ENCODE results near the gene CTBP2. TPM values are rescaled to one million over a fixed set of nuclear protein-coding genes. Genes with fewer than 3 reads are reported as not detected.

CTBP2 gene
- total RNA-seq, 1 experiment from 2014 or later = 77.8 TPM

DNA sequence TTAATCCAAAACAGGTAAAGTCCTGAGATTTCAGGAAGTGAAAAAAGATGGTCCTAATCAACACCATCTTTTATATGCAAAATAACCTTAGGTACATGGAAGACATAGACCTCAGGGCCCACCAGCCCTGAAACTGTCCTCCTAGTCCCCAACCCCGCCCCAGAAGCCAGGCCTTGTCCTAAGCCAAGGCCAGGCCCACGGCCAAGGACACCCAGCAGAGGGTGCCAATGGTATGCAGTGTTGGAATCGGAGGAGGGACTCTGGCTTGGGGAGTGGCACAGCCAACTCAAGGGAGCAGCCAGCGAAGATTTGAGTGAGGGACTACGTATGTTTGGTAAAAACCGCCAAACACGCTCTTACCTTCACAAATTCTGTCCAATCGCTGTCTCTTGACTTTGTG lies 121.7 kb downstream of the CTBP2 start:
- CTCF ChIA-PET = no interaction called here
- H3K27ac ChIP-seq (ENCODE audit: low read depth, low read length, poor library complexity, severe bottlenecking) = peak overlapping the region; percentile 83

DNA sequence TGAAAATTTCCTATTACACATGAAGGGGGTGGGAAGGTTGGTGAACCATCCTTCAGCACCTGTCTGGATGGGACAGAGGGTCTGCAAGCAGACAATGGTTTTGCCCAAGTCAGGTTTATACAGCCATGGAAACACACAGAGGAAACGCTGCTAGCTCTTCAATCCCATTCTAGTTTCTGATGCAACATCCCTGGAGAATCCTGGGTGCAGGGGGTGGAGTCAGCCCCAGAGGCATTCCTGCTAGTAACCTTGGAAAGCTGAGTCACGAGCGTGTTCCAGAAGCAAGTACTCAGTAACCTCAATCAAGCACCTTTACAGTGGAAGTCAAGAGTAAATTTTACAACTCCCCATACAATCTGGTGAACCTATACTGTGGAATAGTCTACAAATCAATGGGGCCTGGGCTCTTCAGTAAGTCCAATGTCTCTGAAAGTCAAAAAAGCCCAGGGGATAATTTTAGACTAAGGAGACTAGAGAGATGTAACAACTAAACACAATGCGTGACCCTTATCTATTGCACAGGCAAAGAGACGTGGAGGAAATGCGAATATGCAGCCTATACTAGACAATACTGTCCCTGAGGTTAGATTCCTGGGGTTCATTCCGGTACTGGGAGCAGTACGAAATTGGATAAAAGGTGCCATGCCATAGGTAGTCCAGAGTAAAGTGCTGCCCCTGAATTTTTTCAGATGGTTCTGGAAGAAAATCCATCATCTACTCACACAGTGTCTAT lies 123.1 kb downstream of the CTBP2 start:
- TF ChIP-seq EZH2 (IDR thresholded peaks at IDR 0.05; ENCODE audit: borderline replicate concordance, low read depth, low read length, poor library complexity, severe bottlenecking) = no peak
- TF ChIP-seq, protein P1, sequence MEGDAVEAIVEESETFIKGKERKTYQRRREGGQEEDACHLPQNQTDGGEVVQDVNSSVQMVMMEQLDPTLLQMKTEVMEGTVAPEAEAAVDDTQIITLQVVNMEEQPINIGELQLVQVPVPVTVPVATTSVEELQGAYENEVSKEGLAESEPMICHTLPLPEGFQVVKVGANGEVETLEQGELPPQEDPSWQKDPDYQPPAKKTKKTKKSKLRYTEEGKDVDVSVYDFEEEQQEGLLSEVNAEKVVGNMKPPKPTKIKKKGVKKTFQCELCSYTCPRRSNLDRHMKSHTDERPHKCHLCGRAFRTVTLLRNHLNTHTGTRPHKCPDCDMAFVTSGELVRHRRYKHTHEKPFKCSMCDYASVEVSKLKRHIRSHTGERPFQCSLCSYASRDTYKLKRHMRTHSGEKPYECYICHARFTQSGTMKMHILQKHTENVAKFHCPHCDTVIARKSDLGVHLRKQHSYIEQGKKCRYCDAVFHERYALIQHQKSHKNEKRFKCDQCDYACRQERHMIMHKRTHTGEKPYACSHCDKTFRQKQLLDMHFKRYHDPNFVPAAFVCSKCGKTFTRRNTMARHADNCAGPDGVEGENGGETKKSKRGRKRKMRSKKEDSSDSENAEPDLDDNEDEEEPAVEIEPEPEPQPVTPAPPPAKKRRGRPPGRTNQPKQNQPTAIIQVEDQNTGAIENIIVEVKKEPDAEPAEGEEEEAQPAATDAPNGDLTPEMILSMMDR (conservative IDR thresholded peaks at IDR 0.05; ENCODE audit: low read depth, low read length) = no peak
- H3K4me1 ChIP-seq (ENCODE audit: insufficient read depth, low read length, poor library complexity, severe bottlenecking) = peaks cover 77% of the 10 kb centered on the region
- POLR2A ChIA-PET (ENCODE audit: low non-redundant PET) = no interaction called here

More for the DNA sequence above, 121.7 kb downstream of the CTBP2 start:
- TF ChIP-seq, protein P1 (conservative IDR thresholded peaks at IDR 0.05; ENCODE audit: low read depth, low read length) = peak; percentile 45
- no peak for TF ChIP-seq EZH2 (IDR thresholded peaks at IDR 0.05; ENCODE audit: borderline replicate concordance, low read depth, low read length, poor library complexity, severe bottlenecking)
- Histone ChIP-seq H3K4me3 (ENCODE audit: low read depth, low read length, poor library complexity, severe bottlenecking) (no peak overlapping the region), H3K36me3 (ENCODE audit: insufficient read depth, low read length, poor library complexity, severe bottlenecking) (no peaks in the 10 kb centered on the region), H3K9me3 (ENCODE audit: low read depth, low read length, poor library complexity, severe bottlenecking) (no peaks in the 10 kb centered on the region), H3K4me1 (ENCODE audit: insufficient read depth, low read length, poor library complexity, severe bottlenecking) (peaks cover 90% of the 10 kb centered on the region), H3K27me3 (replicated peaks; ENCODE audit: insufficient read depth, low read depth, low read length, poor library complexity) (no peaks in the 10 kb centered on the region)
- DNase-seq (ENCODE audit: low spot score) = peak; percentile 43
- POLR2A ChIA-PET (ENCODE audit: low non-redundant PET) = no interaction called here
- intact Hi-C loops (cut with micrococcal nuclease; ENCODE audit: unreplicated experiment) = loop anchor here (5.0 kb wide), 1 partner anchor 589 kb away; no protein-coding TSS in a partner anchor
- no TSS peak for BruUV-seq (replicated peaks)

DNA sequence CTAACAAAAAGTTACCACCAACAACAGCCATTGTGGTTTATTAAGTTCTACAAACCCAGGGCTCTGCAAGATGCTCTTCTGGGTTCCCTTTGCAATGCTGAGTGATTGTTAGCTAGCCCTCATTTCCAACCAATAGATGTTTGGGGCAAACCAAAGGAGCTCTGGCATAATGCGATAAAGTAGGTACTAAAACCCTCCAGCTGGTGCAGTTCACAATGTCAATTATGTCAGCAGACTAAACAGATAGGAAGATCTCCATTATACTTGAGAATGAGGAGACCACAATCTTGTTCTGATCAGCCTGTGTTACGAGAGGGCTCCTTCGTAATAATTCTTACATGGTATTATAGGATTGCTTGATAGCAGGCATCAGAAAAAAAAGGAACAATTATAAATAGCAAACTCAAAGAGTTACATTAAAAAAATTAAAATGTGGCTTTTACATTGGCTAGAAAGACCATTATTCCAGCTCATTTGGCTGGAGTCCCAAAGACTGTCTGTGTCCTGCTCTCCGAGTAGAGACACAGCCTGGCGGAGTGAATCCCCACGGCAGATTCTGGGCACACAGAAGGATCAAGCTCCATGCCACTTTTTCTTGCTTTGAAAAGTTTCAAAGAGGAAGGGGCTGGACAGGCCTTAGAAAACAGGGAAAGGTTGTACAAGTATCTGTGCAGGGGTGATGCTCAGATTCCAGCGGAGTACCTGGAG lies 124.6 kb downstream of the CTBP2 start:
- no peak for DNase-seq (ENCODE audit: low spot score)
- TF ChIP-seq, protein P1 (conservative IDR thresholded peaks at IDR 0.05; ENCODE audit: low read depth, low read length) = no peak
- no peak for TF ChIP-seq EZH2 (IDR thresholded peaks at IDR 0.05; ENCODE audit: borderline replicate concordance, low read depth, low read length, poor library complexity, severe bottlenecking)
- no TSS peak for BruUV-seq (replicated peaks)
- ChIA-PET POLR2A (ENCODE audit: low non-redundant PET) (no interaction called here), CTCF (interaction anchor here (1.1 kb wide), 1 partner anchor 43 kb away, joined by 3 read pairs; no protein-coding TSS in a partner anchor)
- Histone ChIP-seq H3K9me3 (ENCODE audit: low read depth, low read length, poor library complexity, severe bottlenecking) (no peaks in the 10 kb centered on the region), H3K36me3 (ENCODE audit: insufficient read depth, low read length, poor library complexity, severe bottlenecking) (no peaks in the 10 kb centered on the region), H3K4me1 (ENCODE audit: insufficient read depth, low read length, poor library complexity, severe bottlenecking) (peaks cover 62% of the 10 kb centered on the region), H3K27me3 (replicated peaks; ENCODE audit: insufficient read depth, low read depth, low read length, poor library complexity) (no peaks in the 10 kb centered on the region), H3K4me3 (ENCODE audit: low read depth, low read length, poor library complexity, severe bottlenecking) (no peak overlapping the region), H3K27ac (ENCODE audit: low read depth, low read length, poor library complexity, severe bottlenecking) (peak overlapping the region; percentile 83)
- intact Hi-C loops (cut with micrococcal nuclease; ENCODE audit: unreplicated experiment) = loop anchor here (5.0 kb wide), 1 partner anchor 592 kb away; no protein-coding TSS in a partner anchor

More for the DNA sequence above, 123.1 kb downstream of the CTBP2 start:
- H3K27ac ChIP-seq (ENCODE audit: low read depth, low read length, poor library complexity, severe bottlenecking) = peak overlapping the region; percentile 83
- BruUV-seq (replicated peaks) = TSS peak; percentile 19
- no peaks in the 10 kb centered on the region for H3K9me3 ChIP-seq (ENCODE audit: low read depth, low read length, poor library complexity, severe bottlenecking)
- intact Hi-C loops (cut with micrococcal nuclease; ENCODE audit: unreplicated experiment) = loop anchor here (5.0 kb wide), 1 partner anchor 590 kb away; no protein-coding TSS in a partner anchor
- DNase-seq (ENCODE audit: low spot score) = peak; percentile 70
- no peaks in the 10 kb centered on the region for H3K27me3 ChIP-seq (replicated peaks; ENCODE audit: insufficient read depth, low read depth, low read length, poor library complexity)
- H3K36me3 ChIP-seq (ENCODE audit: insufficient read depth, low read length, poor library complexity, severe bottlenecking) = no peaks in the 10 kb centered on the region
- H3K4me3 ChIP-seq (ENCODE audit: low read depth, low read length, poor library complexity, severe bottlenecking) = no peak overlapping the region
- CTCF ChIA-PET = interaction anchor here (1.6 kb wide), 1 partner anchor 11 kb away, joined by 4 read pairs; no protein-coding TSS in a partner anchor
